Ascending aorta (tissue), 2 donors: ENCODE data around the gene NECTIN1. TPM values are rescaled to one million over a fixed set of nuclear protein-coding genes. Genes with fewer than 3 reads are reported as not detected.

Experiments used
- DNase-seq, 2 donors: peaks; one replicate each; pipeline ENCODE4 v3.0.0-alpha.2; 2019; ENCODE audit warnings: low spot score in 2 of 2
- H3K27ac ChIP-seq, 2 donors: fragments of 200-600 bp; sonication (generic); one replicate each; pipeline ENCODE4 v1.5.1; 2016 to 2017; ENCODE audit warnings: mild to moderate bottlenecking in 1 of 2
- H3K27me3 ChIP-seq: fragments of 200-600 bp; sonication (generic); one replicate; pipeline ENCODE4 v1.5.1; 2017
- H3K36me3 ChIP-seq, 2 donors: fragments of 200-600 bp; sonication (generic); one replicate each; pipeline ENCODE4 v1.5.1; 2016
- H3K4me1 ChIP-seq, 2 donors: fragments of 200-600 bp; sonication (generic); one replicate each; pipeline ENCODE4 v1.5.1; 2016 to 2017; ENCODE audit warnings: mild to moderate bottlenecking in 1 of 2
- H3K4me3 ChIP-seq, 2 donors: fragments of 200-600 bp; sonication (generic); one replicate each; pipeline ENCODE4 v1.5.1; 2016 to 2017; ENCODE audit warnings: mild to moderate bottlenecking in 1 of 2
- H3K9me3 ChIP-seq, 2 donors: fragments of 200-600 bp; sonication (generic); one replicate each; pipeline ENCODE4 v1.5.1; 2016
- CTCF ChIP-seq, 3 experiments: fragments of 200-600 bp in 2 of 3; fragments of 450-650 bp in 1 of 3; sonication (generic) in 2 of 3; IDR thresholded peaks; one replicate each; pipeline ENCODE4 v1.5.1; 2016 to 2019; ENCODE audit warnings: antibody characterized with exemption in 3 of 3, mild to moderate bottlenecking in 1 of 3, moderate library complexity in 1 of 3
- intact Hi-C: fragments of 100-400 bp; cut with DNase I; formaldehyde crosslinking; loops from one replicate; pipeline ENCODE4 v1.15.1; 2023
- total RNA-seq: library from RNA; depleted of rRNA; stranded (reverse); fragments of >200 nt; gene quantifications from one replicate; pipeline ENCODE4 v1.1.0, GENCODE V29; 2016

Gene NECTIN1
- total RNA-seq, 1 donor from 2014 or later: 1.6 TPM

GRCh38 chr11:119712459-119713358 lies 16.3 kb downstream of the NECTIN1 start:
- Histone ChIP-seq H3K9me3 (no peaks in the 10 kb centered on the region), H3K27ac (no peak overlapping the region), H3K4me3 (no peak overlapping the region), H3K4me1 (no peaks in the 10 kb centered on the region), H3K36me3 (no peaks in the 10 kb centered on the region), H3K27me3 (no peaks in the 10 kb centered on the region)
- DNase-seq: no peak
- no peak for TF ChIP-seq CTCF (IDR thresholded peaks at IDR 0.05)
- intact Hi-C loops: no loop called here

- H3K4me1 ChIP-seq: no peaks in the 10 kb centered on the region
- no peak overlapping the region for H3K27ac ChIP-seq
- DNase-seq: no peak
- H3K9me3 ChIP-seq: no peaks in the 10 kb centered on the region
- H3K36me3 ChIP-seq: no peaks in the 10 kb centered on the region
- TF ChIP-seq CTCF (IDR thresholded peaks at IDR 0.05): no peak
- intact Hi-C loops: no loop called here
- H3K4me3 ChIP-seq: no peak overlapping the region
- no peaks in the 10 kb centered on the region for H3K27me3 ChIP-seq
Observed at GRCh38 chr11:119712006-119712405, 17.0 kb downstream of the NECTIN1 start.

- Histone ChIP-seq H3K9me3 (no peaks in the 10 kb centered on the region), H3K27me3 (no peaks in the 10 kb centered on the region), H3K4me3 (no peak overlapping the region), H3K36me3 (no peaks in the 10 kb centered on the region), H3K4me1 (no peaks in the 10 kb centered on the region), H3K27ac (no peak overlapping the region)
- no peak for TF ChIP-seq CTCF (IDR thresholded peaks at IDR 0.05)
- intact Hi-C loops: no loop called here
- no peak for DNase-seq
Observed at GRCh38 chr11:119711476-119711875, 17.5 kb downstream of the NECTIN1 start.

GRCh38 chr11:119710417-119710816 lies 18.6 kb downstream of the NECTIN1 start:
- TF ChIP-seq CTCF (IDR thresholded peaks at IDR 0.05): no peak
- Histone ChIP-seq H3K4me3 (no peak overlapping the region), H3K27me3 (no peaks in the 10 kb centered on the region), H3K36me3 (no peaks in the 10 kb centered on the region), H3K4me1 (no peaks in the 10 kb centered on the region), H3K27ac (no peak overlapping the region), H3K9me3 (no peaks in the 10 kb centered on the region)
- DNase-seq: no peak
- intact Hi-C loops: no loop called here

GRCh38 chr11:119709638-119710346 lies 19.2 kb downstream of the NECTIN1 start:
- no peak for TF ChIP-seq CTCF (IDR thresholded peaks at IDR 0.05)
- no peak overlapping the region for H3K27ac ChIP-seq
- no peaks in the 10 kb centered on the region for H3K27me3 ChIP-seq
- no peaks in the 10 kb centered on the region for H3K9me3 ChIP-seq
- no peaks in the 10 kb centered on the region for H3K4me1 ChIP-seq
- no peaks in the 10 kb centered on the region for H3K36me3 ChIP-seq
- no peak overlapping the region for H3K4me3 ChIP-seq
- DNase-seq: no peak
- intact Hi-C loops: no loop called here
